Tibial nerve (tissue), 3 donors: ENCODE measurements around the gene FAM107B.

Experiments used
- POLR2A ChIP-seq, 2 donors: fragments of 450-650 bp; IDR thresholded peaks; one replicate each; pipeline ENCODE4 v1.6.1; 2017; ENCODE audit warnings: antibody characterized with exemption in 2 of 2, mild to moderate bottlenecking in 2 of 2, moderate library complexity in 2 of 2
- TF ChIP-seq, protein P1 (sequence below), 5 experiments: fragments of 200-600 bp in 3 of 5; fragments of 450-650 bp in 2 of 5; sonication (generic) in 3 of 5; IDR thresholded peaks; one replicate each; pipeline ENCODE4 v1.5.1; 2016 to 2019; ENCODE audit warnings: antibody characterized with exemption in 5 of 5, mild to moderate bottlenecking in 3 of 5, moderate library complexity in 2 of 5

DNA sequence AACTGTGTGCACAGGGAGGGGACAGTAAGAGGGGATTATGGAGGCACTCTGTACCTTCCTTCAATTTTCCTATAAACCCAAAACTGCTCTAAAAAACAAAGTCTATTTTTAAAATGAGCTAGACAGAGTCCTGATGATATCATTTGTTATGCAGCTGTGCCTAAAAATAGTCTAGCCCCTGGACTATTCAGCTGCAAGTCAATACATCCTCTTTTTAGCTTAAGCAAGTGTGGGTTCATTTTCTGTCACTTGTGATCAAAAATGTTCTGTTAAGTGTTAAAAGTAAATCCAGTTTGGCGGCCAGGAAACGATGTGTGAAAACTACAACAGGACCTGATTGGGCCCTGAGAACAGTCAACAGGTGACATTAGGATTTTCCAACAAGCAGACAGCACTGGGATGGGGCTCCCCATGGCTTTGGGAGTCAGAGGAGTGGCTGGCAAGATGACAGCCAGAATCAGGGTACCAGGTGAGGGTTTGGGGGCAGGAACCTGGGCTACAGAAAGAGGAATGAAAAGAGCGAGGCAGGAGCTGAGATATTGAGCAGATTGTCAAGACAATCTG lies 33.9 kb downstream of the FAM107B start:
- TF ChIP-seq, protein P1, sequence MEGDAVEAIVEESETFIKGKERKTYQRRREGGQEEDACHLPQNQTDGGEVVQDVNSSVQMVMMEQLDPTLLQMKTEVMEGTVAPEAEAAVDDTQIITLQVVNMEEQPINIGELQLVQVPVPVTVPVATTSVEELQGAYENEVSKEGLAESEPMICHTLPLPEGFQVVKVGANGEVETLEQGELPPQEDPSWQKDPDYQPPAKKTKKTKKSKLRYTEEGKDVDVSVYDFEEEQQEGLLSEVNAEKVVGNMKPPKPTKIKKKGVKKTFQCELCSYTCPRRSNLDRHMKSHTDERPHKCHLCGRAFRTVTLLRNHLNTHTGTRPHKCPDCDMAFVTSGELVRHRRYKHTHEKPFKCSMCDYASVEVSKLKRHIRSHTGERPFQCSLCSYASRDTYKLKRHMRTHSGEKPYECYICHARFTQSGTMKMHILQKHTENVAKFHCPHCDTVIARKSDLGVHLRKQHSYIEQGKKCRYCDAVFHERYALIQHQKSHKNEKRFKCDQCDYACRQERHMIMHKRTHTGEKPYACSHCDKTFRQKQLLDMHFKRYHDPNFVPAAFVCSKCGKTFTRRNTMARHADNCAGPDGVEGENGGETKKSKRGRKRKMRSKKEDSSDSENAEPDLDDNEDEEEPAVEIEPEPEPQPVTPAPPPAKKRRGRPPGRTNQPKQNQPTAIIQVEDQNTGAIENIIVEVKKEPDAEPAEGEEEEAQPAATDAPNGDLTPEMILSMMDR (IDR thresholded peaks at IDR 0.05) = no peak
- no peak for TF ChIP-seq POLR2A (IDR thresholded peaks at IDR 0.05)
